GM19025 (cell line): ENCODE measurements around the gene NTMT2.
"Not testable (repeated sequence)": the region's sequence is repeated elsewhere in the genome, so short reads cannot be mapped to it uniquely, and the experiment has no call there.

Source experiments
- ATAC-seq: cut with Tn5 transposase; IDR thresholded peaks from one replicate; pipeline ENCODE4 v1.9.1; 2021; ENCODE audit warnings: mild to moderate bottlenecking, low read depth, moderate library complexity; ENCODE audit not compliant: unreplicated experiment

NTMT2 gene

GRCh38 chr1:170145770-170146676 is at the start of gene NTMT2:
TSS of gene NTMT2 (plus strand) at chr1:170145959. CDS start at chr1:170146108, 149 bp downstream.
- no peak for ATAC-seq

GRCh38 chr1:170095976-170096748 is 49.6 kb upstream of the NTMT2 start:
- no peak for ATAC-seq

- no peak for ATAC-seq
These were observed 48.9 kb upstream of the NTMT2 start for GRCh38 chr1:170096806-170097340.

GRCh38 chr1:170097449-170097948 is 48.3 kb upstream of the NTMT2 start:
- no peak for ATAC-seq

- ATAC-seq = not testable (repeated sequence)
These were observed 32.6 kb upstream of the NTMT2 start for GRCh38 chr1:170113140-170113539.

- ATAC-seq = no peak
These were observed 30.9 kb upstream of the NTMT2 start for GRCh38 chr1:170114906-170115305.

GRCh38 chr1:170122366-170122765 is 23.4 kb upstream of the NTMT2 start:
- ATAC-seq = no peak

- ATAC-seq = no peak
These were observed 20.5 kb upstream of the NTMT2 start for GRCh38 chr1:170125269-170125668.

- ATAC-seq = peak; percentile 99
These were observed 19.1 kb upstream of the NTMT2 start for GRCh38 chr1:170126696-170127095.

GRCh38 chr1:170131450-170131849 is 14.3 kb upstream of the NTMT2 start:
- no peak for ATAC-seq

GRCh38 chr1:170131984-170132383 is 13.8 kb upstream of the NTMT2 start:
- no peak for ATAC-seq

- ATAC-seq = no peak
These were observed 11.8 kb upstream of the NTMT2 start for GRCh38 chr1:170133766-170134495.

GRCh38 chr1:170134521-170134920 is 11.2 kb upstream of the NTMT2 start:
- no peak for ATAC-seq

GRCh38 chr1:170140371-170140770 is 5.4 kb upstream of the NTMT2 start:
- ATAC-seq = no peak

- no peak for ATAC-seq
These were observed 698 bp upstream of the NTMT2 start for GRCh38 chr1:170145061-170145460.

GRCh38 chr1:170146720-170147263 is 1.0 kb downstream of the NTMT2 start:
- no peak for ATAC-seq

GRCh38 chr1:170149241-170149640 is 3.5 kb downstream of the NTMT2 start:
- no peak for ATAC-seq

GRCh38 chr1:170150016-170150415 is 4.3 kb downstream of the NTMT2 start:
- no peak for ATAC-seq

- ATAC-seq = no peak
These were observed 5.2 kb downstream of the NTMT2 start for GRCh38 chr1:170150921-170151320.

GRCh38 chr1:170153417-170153816 is 7.7 kb downstream of the NTMT2 start:
- no peak for ATAC-seq
